NOMO-1 treated with dmso at 0.1 percent for 144 hours (cell line): ENCODE results near the gene FLOT2.
"Not testable (repeated sequence)": the region's sequence is repeated elsewhere in the genome, so short reads cannot be mapped to it uniquely, and the experiment has no call there.

Source experiments
- DNase-seq: peaks from one replicate; lab custom pipeline; 2025; ENCODE audit not compliant: unreplicated experiment; lab: John Stamatoyannopoulos, UW

The FLOT2 gene

GRCh38 chr17:28896491-28896883 lies 1.0 kb downstream of the FLOT2 start:
- DNase-seq, result no peak

- no peak for DNase-seq
Measured at GRCh38 chr17:28895794-28896447, 1.6 kb downstream of the FLOT2 start.

GRCh38 chr17:28893248-28894183 lies 4.0 kb downstream of the FLOT2 start:
- DNase-seq, result peak; percentile 59

- DNase-seq, result no peak
Measured at GRCh38 chr17:28892024-28892423, 5.5 kb downstream of the FLOT2 start.

- no peak for DNase-seq
Measured at GRCh38 chr17:28891201-28891600, 6.3 kb downstream of the FLOT2 start.

- no peak for DNase-seq
Measured at GRCh38 chr17:28889996-28890395, 7.5 kb downstream of the FLOT2 start.

- no peak for DNase-seq
Measured at GRCh38 chr17:28888832-28889231, 8.7 kb downstream of the FLOT2 start.

GRCh38 chr17:28887871-28888471 lies 9.6 kb downstream of the FLOT2 start:
- DNase-seq, result no peak

- no peak for DNase-seq
Measured at GRCh38 chr17:28885951-28886350, 11.6 kb downstream of the FLOT2 start.

- DNase-seq, result no peak
Measured at GRCh38 chr17:28885363-28885762, 12.2 kb downstream of the FLOT2 start.

- no peak for DNase-seq
Measured at GRCh38 chr17:28883967-28884702, 13.4 kb downstream of the FLOT2 start.

- no peak for DNase-seq
Measured at GRCh38 chr17:28882154-28882895, 15.2 kb downstream of the FLOT2 start.

- no peak for DNase-seq
Measured at GRCh38 chr17:28881533-28882056, 15.9 kb downstream of the FLOT2 start.

- no peak for DNase-seq
Measured at GRCh38 chr17:28880572-28880945, 17.0 kb downstream of the FLOT2 start.

- no peak for DNase-seq
Measured at GRCh38 chr17:28879886-28880571, 17.5 kb downstream of the FLOT2 start.

- no peak for DNase-seq
Measured at GRCh38 chr17:28878981-28879380, 18.6 kb downstream of the FLOT2 start.

- DNase-seq, result no peak
Measured at GRCh38 chr17:28878158-28878910, 19.2 kb downstream of the FLOT2 start.

GRCh38 chr17:28877150-28877711 lies 20.3 kb downstream of the FLOT2 start:
- not testable (repeated sequence) for DNase-seq
